ENCODE measurements around the gene STK32B.
"Not testable (repeated sequence)": the region's sequence is repeated elsewhere in the genome, so short reads cannot be mapped to it uniquely, and the experiment has no call there.

STK32B gene

DNA sequence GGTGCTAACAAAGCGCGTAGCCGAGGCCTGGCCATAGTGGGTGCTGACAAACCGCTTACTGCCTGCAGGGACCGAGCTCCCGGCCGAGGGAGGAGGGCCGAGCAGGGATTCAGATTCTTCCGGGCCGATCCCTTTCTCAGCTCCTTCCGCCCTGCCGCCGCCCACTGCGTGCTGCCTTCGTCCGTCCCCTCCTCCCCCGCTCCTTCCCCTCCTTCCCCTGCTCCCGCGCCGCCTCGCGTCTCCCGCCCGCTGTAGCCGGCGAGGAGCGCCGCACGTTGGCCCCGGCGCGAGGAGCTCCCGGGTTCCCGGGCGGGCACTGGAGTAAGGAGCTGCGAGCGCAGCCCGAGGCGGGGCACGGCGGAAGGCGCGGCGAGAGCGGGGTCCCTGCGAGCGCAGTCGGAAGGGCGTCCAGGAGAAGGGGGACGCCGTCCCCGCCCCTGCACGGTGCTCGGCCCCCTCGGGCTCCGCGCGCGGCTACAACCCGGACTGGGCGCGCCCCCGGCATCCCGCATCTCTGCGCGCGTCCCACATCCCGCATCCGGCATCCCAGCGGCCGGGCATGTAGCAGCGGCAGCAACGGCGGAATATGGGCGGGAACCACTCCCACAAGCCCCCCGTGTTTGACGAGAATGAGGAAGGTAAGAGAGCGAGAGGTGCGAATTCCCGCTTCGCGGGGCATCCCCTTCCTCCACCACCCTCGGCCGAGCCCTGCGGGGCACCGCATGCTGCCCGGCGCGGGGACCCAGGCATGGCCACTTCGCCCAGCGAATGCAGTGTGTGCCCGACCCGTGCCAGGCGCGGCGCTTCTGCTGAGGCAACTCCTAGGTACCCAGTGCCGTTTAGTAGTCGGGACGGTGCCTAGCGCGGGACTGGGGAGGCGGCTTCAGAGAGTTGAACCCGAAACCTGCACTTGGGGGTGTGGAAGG lies at the start of gene STK32B:
STK32B (plus strand) TSS at position 203 of the 926 bp plus-strand sequence.
- peak; percentile 87 for DNase-seq (ENCODE audit: low spot score)

DNA sequence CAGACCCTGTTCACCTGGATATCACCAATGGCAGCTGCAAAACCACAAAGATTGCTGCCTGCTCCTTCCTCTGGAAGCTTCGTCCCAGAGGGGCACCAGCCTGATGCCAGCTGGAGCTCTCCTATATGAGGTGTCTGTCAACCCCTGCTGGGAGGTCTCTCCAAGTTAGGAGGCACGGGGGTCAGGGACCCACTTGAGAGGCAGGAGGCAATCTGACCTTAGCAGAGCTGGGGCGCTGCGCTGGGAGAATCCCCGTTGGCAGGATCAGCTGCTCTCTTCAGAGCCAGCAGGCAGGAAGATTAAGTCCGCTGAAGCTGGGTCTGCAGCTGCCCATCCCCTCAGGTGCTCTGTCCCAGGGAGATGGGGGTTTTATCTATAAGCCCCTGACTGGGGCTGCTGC lies 49.6 kb upstream of the STK32B start:
- not testable (repeated sequence) for DNase-seq (ENCODE audit: low spot score)

DNA sequence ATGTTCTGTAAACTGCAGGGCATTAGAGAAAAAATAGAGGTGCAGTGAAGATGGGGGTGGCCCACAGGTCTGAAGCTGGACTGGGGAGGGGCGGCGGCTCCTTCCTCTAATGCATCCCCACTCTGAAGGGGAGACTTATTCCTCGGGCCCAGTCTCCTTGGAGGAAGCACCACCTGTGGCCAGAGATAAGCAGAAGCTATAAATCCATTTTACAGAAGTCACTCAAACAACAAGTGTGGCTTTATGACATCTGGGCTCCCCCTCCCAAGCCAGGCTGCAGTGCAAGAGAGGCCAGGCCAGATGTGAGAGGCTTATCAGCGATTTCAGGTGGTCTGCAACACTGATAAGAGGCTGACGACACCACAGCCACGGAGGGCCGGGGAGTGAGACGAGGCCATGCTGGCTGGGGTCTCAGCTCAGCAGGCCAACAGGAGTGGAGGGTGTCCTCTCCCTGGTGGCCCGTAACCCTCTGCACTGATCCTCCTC lies 47.9 kb upstream of the STK32B start:
- no peak for DNase-seq (ENCODE audit: low spot score)

DNA sequence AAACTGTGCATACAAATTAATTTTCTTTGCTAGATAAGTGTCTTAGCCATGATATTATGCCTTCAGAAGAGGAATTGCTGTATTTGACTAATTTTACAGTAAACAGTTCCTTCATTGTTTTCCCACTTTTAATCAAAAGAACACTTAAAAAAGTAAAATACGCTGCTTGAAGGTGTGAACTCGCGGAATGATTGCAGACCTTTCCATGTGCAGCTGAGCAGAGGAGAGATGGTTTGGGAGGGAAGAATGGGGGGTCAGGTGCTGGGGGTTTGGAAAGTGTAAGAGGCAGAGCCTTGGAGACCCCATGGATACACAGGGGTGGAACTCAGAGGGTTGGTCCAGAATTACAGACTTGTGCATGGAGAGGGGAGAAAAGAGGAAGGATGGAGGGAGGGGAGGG lies 47.4 kb upstream of the STK32B start:
- DNase-seq (ENCODE audit: low spot score): no peak

DNA sequence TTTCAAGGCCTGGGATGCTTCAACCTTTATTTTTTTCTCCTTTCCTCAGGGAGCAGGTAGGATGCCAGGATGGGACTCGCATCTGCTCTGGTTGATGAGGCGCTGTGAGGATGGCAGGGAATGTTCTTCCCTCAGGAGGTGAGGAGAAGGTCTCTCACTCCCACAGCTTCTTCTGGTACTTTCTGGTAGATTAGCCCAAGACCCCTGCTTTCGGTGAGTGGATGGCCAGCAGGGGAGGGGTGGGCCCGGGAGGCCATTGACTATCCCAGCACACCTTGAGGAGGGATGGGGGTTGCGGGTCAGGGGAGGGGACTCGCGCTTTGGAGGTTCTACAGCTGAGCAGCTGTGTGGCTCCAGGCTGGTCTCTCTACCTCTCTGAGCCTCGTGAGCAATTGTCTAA lies 46.8 kb upstream of the STK32B start:
- DNase-seq (ENCODE audit: low spot score): no peak

DNA sequence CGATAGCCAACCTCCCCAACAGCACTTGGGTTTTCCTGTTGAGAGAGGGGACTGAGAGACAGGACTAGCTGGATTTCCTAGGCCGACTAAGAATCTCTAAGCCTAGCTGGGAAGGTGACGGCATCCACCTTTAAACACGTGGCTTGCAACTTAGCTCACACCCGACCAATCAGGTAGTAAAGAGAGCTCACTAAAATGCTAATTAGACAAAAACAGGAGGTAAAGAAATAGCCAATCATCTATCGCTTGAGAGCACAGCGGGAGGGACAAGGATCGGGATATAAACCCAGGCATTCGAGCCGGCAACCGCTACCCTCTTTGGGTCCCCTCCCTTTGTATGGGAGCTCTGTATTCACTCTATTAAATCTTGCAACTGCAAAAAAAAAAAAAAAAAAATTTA lies 44.3 kb upstream of the STK32B start:
- DNase-seq (ENCODE audit: low spot score): not testable (repeated sequence)

DNA sequence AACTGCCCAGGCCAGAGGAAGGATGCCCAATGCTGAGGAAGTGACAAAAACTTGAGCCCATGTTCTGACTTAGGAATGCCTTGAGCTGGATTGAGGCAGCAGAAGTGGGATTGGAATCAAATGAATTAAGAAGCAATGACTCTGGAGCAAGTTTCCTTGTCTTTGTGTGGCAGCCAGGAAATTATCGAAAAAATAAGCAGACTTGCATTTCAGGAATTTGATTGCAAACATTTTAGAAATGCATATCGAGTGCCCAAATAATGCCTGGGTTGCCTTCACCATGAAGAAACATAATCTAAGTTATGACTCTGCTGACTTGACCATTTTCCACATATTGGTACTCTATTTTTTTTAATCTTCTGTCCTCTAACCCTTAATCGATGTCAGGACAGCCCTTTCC lies 41.5 kb upstream of the STK32B start:
- no peak for DNase-seq (ENCODE audit: low spot score)

DNA sequence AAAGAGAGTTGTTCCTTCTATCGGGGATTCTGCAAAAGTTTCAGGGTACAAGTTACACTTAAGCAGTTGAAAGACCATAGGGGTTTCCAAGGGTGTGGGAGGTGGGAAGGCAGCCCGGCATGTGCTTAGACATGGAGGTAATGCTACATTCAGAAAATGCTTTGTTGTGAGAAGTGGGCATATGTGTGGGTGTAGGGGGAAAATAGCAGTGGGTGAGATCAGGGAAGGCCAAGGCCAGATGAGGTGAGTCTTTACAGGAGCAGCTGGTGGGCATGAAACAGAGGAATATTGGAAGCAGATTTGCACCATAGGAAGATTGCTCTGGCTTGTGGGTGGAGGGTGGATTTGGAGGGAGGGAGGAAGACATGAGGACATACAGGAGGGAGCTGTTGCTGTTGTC lies 40.3 kb upstream of the STK32B start:
- DNase-seq (ENCODE audit: low spot score): no peak

DNA sequence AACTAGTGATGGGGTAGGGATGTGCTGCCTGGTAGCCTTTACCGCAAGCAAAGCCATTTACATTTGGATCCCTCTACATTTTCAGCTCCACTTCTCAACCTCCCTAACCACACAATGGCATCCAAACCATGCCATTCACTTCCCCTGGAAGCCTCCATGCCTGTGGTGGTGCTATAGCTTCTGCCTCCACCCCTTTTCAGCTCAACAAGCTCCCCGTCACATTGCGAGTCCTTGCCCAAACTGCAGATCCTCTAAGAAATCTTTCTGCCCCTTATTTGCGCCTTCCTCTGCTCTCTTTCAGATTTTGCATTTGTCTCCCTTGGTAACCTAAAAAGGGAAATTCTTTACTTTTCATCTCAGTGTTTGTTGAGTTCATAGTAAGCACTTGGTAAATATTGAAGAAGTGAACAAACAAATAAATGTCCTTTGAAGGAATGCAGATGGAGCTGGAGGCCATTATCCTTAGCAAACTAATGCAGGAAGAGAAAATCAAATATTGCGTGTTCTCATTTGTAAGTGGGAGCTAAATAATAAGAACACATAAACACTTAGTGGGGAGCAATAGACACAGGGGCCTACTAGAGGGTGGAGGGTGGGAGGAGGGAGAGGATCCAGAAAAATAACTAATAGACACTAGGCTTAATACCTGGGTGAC lies 38.9 kb upstream of the STK32B start:
- no peak for DNase-seq (ENCODE audit: low spot score)

DNA sequence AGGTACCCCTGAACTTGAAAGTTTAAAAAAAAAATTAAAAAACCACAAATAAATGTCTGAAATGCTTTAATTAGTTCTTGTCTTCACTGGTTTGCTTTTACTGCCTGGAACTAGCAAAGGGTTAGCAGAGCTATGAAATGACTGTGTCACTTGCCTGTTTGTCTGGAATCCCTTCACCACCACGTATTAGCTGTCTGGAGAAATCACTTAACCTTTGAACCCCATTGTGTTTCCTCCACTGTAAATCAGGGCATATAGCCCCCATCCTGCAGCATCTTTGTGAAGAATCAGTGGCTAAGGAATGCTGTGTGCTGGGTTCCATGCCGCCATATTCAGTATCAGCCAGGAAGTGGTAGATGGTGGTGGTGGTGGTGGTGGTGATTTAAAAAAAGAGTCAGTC lies 38.3 kb upstream of the STK32B start:
- no peak for DNase-seq (ENCODE audit: low spot score)

DNA sequence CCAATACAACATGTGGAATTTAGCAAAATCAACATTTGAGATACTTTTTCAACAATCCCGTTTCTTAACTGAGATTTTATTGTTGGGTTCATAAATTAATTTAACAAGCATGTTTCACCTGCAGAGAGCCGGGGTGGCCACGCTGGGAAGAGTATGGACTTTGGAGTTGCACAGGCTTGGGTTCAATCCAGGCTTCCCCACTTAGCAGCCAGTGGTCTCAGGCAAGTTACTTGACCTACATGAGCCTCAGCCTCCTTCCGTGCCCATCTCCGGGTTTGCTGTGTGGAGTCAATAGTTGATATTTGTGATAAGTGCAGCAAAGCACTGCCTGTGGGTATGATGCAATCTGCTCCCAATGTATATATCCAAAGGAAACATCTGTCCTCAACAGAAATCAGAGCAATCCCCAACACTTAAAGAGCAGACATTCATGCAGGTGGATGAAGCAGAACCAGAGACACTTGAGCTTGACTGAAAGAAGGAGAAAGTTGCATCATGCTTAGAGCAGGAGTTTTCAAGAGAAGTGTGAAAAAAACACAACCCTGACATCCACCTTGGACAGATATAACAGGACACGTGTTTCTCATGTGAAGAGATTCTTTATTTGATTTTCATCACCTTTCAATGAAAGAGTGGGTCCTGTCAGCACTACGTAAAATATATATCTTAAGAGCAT lies 37.1 kb upstream of the STK32B start:
- DNase-seq (ENCODE audit: low spot score): no peak

DNA sequence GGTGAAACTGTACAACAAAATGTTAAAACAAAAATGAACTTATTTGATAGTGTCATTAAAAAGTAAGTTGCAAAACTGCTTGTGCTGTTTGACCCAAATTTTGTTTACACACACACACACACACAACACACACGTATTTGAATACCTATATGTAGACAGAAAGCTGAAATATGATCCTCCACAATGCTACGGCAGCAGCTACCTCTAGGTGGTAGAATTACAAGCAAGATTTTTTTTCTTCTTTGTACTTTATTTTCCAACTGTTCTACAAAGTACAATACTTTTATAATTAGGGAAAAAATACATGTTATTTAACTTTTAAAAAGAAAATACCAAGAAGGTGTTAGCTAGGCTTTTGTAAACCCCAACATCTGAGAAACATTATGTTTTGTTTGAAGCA lies 33.2 kb upstream of the STK32B start:
- no peak for DNase-seq (ENCODE audit: low spot score)

DNA sequence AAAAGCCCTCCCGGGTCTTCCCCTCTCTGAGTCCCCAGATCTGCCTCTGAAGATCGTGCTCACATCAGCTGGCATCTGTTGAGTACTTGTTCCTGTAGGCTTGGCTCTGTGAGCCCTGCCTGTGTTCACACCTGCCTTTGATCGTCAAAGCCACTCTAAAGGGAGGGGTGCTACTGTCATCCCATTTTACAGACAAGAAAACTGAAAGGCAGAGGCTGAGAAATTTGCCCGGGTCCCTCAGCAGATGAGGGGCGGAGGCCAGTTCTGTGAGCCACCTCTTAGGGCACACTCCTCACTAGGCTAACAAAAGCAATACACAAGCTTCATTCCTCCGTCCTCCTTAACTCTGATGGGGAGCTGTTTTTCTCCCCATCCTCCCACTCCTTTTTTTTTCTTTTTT lies 32.7 kb upstream of the STK32B start:
- no peak for DNase-seq (ENCODE audit: low spot score)

DNA sequence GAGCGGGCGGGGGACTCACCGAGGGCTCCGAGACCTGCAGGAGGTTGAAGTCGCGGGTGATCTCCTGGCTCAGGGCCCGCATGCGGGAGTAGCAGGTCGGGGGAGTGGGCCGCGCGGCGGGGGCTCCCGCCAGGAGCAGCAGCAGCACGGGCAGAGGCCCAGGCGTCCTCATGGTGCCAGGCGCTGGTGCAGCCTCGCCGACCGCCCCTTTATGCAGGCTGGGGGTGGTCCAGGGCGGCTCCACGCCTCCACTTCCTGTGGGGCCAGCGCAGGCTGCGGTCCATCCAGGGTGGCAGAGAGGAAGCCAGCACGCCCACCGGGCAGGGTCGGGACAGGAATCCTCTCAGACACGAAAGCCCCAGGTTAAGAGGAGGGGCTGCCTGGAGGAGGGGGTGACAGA lies 32.0 kb upstream of the STK32B start, which contains the start of gene CYTL1:
CYTL1 (minus strand) TSS at position 185 of the 400 bp plus-strand sequence; CDS start at position 172, 13 bp downstream.
- DNase-seq (ENCODE audit: low spot score): no peak

DNA sequence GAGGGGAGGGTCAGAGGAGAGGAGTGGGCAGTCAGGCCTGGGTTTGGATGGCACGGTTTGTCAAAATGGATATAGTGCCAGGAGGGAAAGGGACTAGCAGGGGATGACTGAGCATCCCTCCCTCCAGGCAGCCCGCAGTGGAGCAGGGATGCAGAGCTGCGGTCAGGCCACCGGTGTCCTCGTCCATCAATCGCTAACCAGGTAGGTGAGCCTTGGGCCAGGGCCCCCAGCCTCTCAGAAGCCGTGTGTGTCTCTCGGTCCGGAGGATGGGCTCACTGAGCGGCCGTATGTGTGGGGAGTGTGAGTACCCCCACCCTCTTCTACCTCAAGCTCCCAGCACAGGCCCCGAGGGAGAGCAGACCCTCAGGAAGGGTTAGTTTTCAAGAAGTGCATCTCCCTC lies 31.5 kb upstream of the STK32B start:
- no peak for DNase-seq (ENCODE audit: low spot score)

DNA sequence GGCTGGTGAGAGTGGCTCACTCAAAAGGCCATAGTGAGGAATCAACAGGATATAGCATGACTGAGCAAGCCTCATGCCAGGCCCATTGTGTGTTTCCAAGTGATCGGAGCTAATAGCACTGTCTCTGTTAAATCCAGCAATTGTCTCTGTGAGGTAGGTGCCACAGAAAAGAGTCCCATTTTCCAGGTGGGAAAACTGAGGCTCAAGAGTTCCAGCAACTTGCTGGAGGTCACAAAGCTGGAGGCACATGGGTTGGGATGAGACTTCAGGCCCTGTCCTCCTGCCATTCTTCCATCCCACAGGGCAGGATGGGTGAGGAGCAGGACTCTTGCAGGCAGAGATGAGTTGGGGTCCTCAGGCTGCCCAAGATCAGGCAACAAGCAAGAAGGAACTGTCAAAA lies 30.9 kb upstream of the STK32B start:
- no peak for DNase-seq (ENCODE audit: low spot score)

DNA sequence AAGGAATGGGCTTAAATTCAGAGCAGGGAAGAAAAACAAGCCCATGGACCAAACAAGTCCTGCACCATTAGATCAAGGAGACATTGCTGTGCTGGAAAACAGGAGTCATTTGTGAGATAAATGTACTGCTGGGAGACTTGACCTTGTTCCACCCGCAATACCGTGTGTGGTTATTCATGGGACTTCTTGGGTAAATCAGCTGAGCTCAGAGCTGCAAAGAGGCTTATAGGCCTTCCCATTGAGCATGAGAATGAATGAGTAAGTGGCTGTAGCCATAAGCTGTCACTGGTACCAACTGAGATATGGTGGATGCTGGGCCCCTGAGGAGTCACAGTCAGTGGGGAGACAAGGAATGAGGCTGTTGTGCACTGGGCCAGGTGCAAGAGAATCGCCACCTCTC lies 29.7 kb upstream of the STK32B start:
- DNase-seq (ENCODE audit: low spot score): no peak

DNA sequence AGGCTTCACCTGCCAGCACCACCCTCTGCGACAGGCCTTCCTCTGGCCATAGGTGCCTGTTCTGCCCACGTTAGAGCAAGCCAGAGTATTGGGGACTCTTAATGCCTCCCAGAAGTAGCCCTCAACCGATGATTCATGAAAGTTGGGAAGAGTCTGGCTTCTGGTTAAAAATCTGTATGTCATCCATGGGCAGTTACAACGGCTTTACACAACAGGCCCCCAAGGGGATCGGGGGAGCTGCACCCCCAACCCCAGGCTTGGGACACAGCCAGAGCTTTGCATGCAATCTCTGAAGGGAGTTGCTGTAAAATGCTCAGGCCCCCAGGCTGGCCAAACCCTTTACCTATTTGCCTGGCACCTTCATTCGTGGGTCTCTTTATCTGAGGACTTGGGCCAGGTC lies 26.6 kb upstream of the STK32B start:
- no peak for DNase-seq (ENCODE audit: low spot score)

DNA sequence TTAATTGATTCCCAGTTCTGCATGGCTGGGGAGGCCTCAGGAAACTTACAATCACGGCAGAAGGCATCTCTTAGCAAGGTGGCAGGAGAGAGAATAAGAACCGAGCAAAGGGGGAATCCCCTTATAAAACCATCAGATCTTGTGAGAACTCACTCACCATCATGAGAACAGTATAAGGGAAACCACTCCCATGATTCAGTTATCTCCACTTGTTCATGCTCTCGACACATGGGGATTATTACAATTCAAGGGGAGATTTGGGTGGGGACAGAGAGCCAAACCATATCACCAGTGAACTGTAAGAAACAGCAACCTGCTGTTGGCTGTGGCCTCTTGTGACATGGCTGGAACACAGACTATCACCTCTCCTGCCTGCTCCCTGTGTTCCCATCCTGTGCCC lies 24.9 kb upstream of the STK32B start:
- DNase-seq (ENCODE audit: low spot score): no peak

DNA sequence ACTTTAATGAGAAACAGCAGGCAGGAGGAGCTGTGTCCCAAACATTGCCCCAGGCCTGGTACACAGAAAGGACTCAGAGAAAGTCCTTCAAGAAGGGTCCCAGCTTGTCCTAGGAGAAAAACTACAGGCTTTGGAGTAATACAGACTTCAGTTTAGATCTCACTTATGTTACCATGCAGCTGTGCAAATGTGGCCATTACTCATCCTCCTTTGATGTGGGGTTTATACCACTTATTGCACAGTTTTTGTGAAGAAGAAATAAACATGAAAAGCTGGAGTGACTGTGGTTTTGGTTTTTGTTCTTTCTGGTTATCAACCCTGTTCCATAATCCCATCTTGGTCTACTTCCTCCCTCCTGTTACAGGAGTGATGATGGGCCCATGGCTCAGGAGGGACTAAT lies 23.9 kb upstream of the STK32B start:
- no peak for DNase-seq (ENCODE audit: low spot score)

DNA sequence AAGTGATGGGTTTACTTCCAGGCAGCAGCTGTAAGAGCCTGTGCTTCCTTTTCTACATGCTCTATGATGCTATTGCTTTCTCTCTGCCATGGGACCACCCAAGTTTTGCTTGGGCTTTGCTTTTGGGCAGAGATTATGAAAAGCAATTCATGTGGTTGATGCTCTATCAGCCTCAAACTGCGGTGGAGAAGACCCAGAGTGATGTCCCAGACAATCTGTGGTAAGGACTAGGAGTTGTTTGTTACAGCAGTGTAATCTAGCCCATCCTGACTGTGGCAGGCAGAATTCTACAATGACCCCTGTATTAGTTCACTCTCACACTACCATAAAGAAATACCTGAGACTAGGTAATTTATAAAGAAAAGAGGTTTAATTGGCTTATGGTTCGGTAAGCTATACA lies 22.8 kb upstream of the STK32B start:
- DNase-seq (ENCODE audit: low spot score): no peak

DNA sequence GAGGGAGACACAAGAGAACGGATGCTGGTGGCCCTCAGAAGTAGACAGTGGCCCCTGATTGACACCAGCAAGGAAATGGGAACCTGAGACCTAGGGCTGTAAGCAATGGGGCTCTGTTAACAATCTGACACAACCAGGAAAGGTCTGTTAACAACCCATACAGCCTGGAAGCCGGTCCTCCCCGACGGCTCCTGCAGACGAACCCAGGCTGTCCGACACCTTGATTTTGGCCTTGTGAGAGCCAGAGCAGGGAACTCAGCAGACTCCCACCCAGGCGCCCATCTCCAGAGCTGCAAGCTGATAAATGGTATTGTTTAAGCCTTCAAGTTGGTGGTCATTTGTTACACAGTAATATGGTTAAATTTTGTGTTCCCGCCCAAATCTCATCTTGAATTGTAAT lies 21.8 kb upstream of the STK32B start:
- DNase-seq (ENCODE audit: low spot score): no peak

DNA sequence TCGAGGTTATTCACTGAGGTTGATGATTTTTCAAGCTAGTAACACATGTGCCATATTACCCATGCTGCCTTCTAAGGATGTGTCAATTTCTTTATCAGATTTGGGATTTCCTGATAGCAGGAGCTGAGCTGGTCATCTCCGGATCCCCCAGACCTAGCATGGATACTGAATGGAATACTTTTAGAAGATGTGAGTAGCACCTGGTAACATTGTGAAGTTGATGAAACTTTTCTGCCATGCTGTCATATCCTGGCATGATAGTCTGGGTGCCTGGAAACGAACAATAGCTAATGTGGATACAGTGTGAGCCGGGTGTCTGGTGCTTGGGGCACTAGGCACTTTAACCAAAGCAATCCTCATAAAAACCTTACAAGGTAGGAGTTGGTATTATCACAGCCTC lies 21.1 kb upstream of the STK32B start:
- DNase-seq (ENCODE audit: low spot score): no peak

Measured in AG08396 (cell line).